Activated T-cell treated with anti-CD3 and anti-CD28 coated beads, Interleukin-2, amount 50 U/mL, for 1 hour (primary cell): Measurements from ENCODE around the gene BID.
"Not testable (repeated sequence)": the region's sequence is repeated elsewhere in the genome, so short reads cannot be mapped to it uniquely, and the experiment has no call there.

ENCODE experiments used
- DNase-seq: peaks from one replicate; pipeline ENCODE4 v3.0.0-alpha.2; 2020

The BID gene

DNA sequence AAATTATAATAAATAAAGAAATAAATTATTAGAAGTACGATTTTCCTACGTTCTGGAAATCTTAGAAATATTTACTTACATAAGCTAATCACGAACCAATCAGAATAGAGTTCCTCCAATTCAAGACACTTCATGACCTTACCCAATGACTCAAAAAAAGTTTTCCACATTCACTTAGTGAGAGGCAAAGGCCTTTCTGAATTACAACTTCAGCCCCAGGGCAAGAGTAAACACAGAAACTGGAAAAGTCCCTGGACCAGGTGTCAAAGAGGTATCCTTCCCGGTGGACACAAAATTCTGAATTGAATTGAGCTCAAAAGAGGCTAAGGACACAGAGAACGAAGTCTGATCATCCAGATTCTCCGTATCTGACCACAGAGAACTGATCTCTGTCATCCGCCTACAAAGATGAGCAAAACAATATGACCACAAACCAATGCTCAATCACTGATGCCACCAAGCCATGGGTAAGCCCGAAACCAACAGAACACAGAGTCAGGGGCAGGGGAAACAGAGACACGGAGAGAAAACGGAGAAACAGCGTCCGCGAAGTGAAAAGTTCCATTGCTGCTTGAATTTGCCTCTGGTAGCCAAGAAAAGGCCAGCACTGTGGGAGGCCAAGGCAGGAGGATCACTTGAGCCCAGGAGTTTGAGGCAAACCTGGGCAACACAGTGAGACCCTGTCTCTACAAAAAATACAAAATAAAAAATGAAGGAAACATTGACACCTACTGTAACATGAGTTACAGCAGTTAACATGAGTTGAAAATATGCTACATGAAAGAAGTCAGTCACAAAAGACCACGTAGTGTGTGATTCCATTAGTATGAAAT lies 6.8 kb downstream of the BID start:
- DNase-seq: no peak

GRCh38 chr22:17764852-17765251 lies 9.4 kb downstream of the BID start:
- not testable (repeated sequence) for DNase-seq

DNA sequence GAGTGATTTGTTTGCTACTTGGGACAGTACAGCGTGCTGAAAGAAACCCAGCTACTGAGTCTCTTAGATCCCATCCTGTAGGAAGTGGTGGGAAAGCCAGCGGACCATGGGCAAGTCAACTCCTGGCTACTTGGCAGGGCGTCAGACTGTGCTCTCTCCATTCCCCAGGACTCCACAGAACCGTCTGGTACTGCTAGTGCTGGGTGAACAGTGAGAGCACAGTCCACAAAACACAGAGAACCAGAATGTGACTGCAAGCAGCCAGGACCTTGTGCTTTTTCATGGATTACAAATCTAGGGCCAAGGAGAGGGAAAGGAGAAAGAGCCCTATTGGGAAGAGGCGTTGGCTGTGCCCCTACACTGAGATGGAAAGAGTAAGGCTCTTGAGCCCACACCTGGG lies 10.2 kb downstream of the BID start:
- DNase-seq: no peak

GRCh38 chr22:17763442-17763841 lies 10.8 kb downstream of the BID start:
- not testable (repeated sequence) for DNase-seq

DNA sequence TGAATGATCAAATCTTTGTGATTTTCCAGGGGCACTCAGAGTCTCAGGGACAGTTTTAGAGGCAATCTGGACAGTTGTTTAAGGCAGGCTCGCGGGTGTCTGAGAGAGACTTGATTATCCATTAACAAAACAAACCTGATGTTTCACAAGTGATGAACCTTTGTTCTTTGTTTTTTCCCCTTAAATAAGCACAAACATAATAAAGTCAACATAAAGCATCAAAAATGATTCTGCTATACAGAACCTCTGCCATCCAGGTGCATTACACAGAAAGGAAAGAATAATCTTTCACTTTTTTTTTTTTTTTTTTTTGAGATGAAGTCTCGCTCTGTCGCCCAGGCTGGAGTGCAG lies 13.2 kb downstream of the BID start:
- no peak for DNase-seq

DNA sequence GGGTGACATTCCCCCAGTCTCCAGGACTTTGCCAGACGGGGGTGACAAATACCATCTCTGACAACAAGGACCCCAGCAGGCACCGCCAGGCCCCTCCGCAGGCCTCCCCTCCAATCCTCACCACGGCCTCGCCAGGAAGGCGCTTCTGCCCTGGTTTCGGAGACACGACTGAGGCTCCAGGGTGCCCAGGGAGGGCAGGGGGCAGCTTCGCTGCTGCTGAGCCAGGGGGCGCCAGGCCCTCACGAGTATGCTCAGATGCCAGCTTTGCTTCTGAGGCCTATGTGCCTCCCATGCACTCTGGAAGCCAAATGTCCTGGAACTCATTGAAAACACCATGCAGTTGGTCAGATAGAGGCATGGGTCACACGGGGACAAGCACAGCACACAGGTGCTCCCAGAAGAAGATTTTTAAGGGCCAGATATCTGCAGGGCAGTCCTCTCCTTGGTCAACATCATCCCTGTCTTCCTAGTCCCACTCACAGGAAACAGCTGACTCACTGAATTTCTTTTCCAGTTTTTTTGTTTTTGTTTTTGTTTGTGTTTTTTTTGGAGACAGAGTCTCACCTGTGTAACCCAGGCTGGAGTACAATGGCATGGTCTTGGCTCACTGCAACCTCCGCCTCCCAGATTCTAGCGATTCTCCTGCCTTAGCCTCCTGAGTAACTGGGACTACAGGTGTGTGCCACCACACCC lies 19.9 kb downstream of the BID start:
- DNase-seq: peak; percentile 49

DNA sequence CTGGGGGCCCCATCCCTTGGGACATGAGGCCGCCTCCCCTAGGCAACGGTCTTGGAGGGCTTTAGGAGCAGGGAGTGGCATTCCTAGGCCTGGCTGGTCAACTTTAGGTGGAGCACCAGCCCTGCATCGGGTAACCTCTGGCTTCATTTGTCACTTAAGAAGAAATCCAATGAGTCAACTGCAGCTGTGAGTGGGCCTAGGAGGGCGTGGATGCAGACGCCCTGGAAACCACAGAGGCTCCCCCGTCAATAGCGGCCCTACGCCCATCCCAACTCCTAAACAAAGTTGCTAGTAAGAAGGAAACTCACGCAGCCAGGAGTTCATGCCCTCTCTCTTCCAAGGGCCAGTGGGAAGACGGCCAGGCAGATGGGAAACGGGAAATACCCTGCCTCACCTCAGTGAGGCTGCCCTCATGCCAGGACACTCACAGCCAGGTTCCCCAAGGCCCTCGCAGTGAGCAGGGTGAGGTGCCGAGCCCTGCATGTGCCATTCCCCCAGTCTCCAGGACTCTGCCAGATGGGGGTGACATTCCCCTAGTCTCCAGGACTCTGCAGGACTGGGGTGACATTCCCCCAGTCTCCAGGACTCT lies 20.8 kb downstream of the BID start:
- no peak for DNase-seq

- DNase-seq: no peak
Observed at GRCh38 chr22:17751596-17751995, 22.7 kb downstream of the BID start.

GRCh38 chr22:17749605-17750395 lies 24.5 kb downstream of the BID start:
- no peak for DNase-seq

- no peak for DNase-seq
Observed at GRCh38 chr22:17748555-17749353, 25.5 kb downstream of the BID start.

DNA sequence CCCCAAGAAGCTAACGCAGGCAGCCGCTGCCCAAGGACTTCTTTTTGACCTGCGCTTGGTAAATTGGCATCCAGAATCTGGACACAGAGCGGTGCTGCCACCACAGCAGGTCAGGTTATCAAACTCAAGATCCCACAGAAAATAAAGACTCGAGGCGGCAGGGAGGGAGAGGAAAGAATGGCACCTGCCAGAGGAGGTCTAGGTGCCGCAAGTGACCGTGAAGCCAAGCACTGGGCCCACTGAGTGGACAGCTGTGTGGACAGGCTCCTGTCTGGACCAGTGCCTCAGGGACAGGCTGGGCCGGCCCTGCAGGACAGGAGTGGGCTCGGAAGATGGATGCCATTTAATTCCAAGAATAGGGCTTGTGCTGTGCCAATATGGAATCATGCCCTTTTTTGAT lies 27.4 kb downstream of the BID start:
- no peak for DNase-seq

DNA sequence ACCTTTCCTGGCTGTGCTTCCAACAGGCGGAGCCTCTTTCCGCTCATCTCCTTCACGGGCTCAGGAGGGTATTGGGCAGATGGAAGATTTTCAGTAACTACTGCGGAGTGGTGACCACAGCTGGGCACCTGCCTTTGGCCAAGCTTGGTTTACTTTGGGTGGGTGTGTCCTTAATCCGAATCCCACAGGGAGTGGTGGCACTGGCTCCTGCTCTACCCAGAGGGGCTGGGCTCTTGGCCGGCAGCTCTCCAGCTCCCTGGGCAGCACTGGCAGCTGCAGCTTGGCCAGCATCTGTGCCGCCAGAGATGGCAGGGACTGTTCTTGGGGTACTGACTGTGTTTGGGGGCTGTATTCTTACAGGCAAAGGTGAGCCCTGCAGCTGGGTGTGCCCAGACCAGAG lies 29.8 kb downstream of the BID start:
- DNase-seq: no peak

DNA sequence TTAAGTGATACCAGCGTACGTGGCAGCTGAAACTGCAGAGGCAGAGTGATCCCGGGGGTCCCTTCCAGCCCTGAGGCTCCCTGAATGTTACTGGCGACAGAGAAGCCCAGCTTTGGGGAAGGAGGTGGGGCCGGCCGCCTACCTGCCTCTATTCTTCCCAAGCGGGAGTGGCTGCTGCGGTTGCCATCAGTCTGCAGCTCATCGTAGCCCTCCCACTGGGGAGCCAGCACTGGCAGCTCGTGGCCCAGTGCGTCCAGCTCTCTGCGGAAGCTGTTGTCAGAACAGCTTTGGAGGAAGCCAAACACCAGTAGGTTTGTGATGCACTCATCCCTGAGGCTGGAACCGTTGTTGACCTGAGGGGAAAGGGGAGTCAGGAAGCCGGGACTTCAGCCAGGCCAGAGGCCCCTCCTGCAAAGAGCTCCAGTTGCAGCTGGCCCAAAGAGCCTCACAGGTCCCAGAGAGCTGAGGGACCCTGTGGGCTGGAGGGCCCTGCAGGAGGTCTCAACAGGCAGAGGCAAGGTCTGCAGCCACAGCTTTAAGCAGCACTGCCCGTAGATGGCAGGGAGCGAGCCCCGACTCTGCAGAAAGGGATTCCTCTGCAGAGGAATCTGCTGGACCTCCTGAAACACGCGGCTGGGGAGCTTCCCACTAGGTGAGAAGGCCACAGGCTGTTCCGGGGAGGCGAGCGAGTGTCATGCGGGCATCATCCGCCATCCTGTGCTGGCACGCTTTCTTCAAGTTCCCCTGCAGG lies 30.4 kb downstream of the BID start:
- DNase-seq: no peak

DNA sequence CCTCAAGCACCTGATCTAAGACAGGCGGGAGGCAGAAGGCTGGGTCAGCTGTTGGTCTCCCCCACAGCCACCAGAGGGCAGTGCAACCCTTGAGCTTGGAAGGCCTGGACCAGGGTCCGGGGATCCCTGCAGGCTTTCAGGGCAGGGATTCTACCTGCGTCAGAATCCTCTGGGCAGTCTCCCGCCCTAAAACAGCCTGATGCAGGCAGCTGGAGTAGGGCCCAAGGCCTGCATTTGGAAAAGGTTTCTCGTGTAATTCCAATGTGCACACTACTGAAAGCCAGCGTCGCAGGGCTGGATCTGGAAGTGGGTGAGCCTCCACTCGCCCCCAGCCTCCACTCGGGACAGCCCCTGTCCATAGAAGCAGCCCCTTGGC lies 31.8 kb downstream of the BID start:
- DNase-seq: peak; percentile 69

DNA sequence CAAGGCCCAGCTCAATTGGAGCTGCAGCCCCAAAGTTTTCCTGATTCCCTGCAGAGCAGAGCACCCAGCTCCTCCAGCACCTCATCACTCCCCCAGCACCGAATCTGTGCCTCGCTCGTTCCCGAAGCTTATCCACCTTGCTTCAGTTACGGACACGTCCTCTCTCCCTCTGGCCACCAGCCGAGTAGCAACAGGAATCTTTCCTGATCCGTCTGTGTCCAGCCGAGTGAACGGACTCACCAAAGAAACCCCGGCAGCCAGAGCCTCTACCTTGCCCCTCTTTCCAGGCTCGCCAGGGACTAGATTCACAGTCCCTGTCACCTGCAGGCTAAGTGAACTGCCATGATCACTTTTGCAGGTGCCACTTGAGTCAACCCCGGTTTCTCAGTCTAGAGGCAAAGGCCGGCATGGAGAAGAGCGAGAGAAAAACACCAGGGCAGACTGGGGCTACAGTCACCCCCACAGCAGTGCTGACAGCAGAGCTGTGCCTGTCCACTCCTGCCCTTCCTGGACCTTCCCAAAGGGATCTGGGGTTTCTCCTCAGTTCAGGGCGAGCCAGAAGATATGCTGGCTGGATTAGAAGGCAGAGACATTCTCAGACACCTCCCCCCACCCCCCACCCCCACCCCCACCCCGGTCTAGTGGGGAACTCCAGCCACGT lies 32.3 kb downstream of the BID start:
- DNase-seq: no peak

- no peak for DNase-seq
Observed at GRCh38 chr22:17739196-17739975, 34.9 kb downstream of the BID start.

DNA sequence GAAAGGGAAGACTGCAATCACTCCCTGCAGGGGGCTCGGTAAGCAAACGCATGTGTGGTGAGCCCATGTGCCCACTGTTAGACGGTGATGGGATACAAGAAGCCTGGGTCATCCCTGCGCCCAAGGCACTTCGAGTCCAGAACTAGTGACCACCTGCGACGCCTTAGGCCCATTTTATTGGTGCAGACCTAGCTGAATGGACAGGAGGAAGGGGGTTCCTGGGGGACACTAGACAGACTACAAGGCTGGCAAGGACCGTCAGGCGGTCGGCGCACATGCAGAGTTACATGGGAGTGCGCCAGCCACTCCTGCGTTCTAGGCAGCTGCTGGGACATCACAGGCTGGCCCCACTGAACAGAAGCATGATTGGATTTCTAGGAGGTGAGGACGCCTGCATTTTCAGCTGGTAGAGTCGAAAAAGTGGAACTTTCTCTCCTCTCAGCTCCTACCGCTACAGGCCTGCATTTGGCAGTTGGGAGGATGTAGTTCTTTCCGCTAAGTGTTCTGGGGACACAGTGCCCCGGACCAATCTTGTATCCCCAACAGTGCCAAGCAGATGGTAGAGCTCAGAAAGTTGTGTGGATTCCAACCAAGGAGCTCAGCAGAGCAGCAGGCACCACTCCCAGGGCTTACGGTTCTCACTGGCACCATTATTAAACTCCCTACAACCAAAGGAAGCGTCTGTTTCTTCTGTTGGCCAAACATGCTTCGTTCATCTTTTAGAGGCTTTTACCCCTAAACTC lies 35.7 kb downstream of the BID start:
- no peak for DNase-seq

- DNase-seq: no peak
Observed at GRCh38 chr22:17734187-17734586, 40.1 kb downstream of the BID start.

- no peak for DNase-seq
Observed at GRCh38 chr22:17733466-17733865, 40.8 kb downstream of the BID start.
